DOHH2 (cell line): ENCODE measurements around the gene ZBTB3.

Source experiments
- CTCF ChIP-seq: fragments of 200-600 bp; sonication (generic); IDR thresholded peaks from one replicate; pipeline ENCODE4 v1.5.1; 2014; ENCODE audit warnings: antibody characterized with exemption, mild to moderate bottlenecking, low read depth, low read length; ENCODE audit not compliant: poor library complexity, severe bottlenecking
- EZH2phosphoT487 ChIP-seq: fragments of 200-600 bp; sonication (generic); IDR thresholded peaks from 2 replicates; pipeline ENCODE4 v1.6.1; 2017; ENCODE audit warnings: borderline replicate concordance, mild to moderate bottlenecking, antibody characterized with exemption, low read length, moderate library complexity, mixed read lengths

GRCh38 chr11:62737196-62737595 lies 16.8 kb downstream of the ZBTB3 start:
- no peak for TF ChIP-seq CTCF
- no peak for TF ChIP-seq EZH2phosphoT487
